Gastrocnemius medialis (tissue), 4 donors: ENCODE results near the gene ADIPOR1.

ENCODE experiments used
- CTCF ChIP-seq, 5 experiments: fragments of 450-650 bp in 3 of 5; fragments of 200-600 bp in 2 of 5; sonication (generic) in 2 of 5; IDR thresholded peaks in 4 of 5; conservative IDR thresholded peaks in 1 of 5; 1 replicate in 4 of 5; 2 replicates in 1 of 5; pipeline ENCODE4 v1.5.1; 2016 to 2019; ENCODE audit warnings: antibody characterized with exemption in 5 of 5, mild to moderate bottlenecking in 3 of 5, moderate library complexity in 3 of 5
- POLR2A ChIP-seq, 2 donors: fragments of 450-650 bp; IDR thresholded peaks; one replicate each; pipeline ENCODE4 v1.6.1; 2017; ENCODE audit warnings: antibody characterized with exemption in 2 of 2, mild to moderate bottlenecking in 2 of 2, moderate library complexity in 2 of 2

- TF ChIP-seq CTCF (IDR thresholded peaks at IDR 0.05 in 4 of 5, conservative IDR thresholded peaks at IDR 0.05 in 1 of 5) (no peak), POLR2A (IDR thresholded peaks at IDR 0.05) (no peak)
Observed at GRCh38 chr1:202908998-202909397, 49.1 kb downstream of the ADIPOR1 start.
